B cell (primary cell): ENCODE measurements around the gene BAG2. TPM values are rescaled to one million over a fixed set of nuclear protein-coding genes. Genes with fewer than 3 reads are reported as not detected.

Experiments used
- ATAC-seq: fragments of 200-7000 bp; cut with Tn5 transposase; one replicate; pipeline ENCODE4 v1.10.0; 2021; ENCODE audit warnings: low read depth, mild to moderate bottlenecking, moderate number of reproducible peaks, moderate library complexity
- CTCF ChIA-PET: fragments of 350-600 bp; sonication (Branson Sonifier 250); formaldehyde crosslinking; loops from one replicate; lab custom pipeline; 2021; ENCODE audit warnings: antibody characterized with exemption, inconsistent platforms; lab: Charles Lee
- POLR2A ChIA-PET: fragments of 350-600 bp; sonication (Branson Sonifier 250); formaldehyde crosslinking; loops from one replicate; lab custom pipeline; 2021; ENCODE audit warnings: antibody characterized with exemption; lab: Charles Lee
- DNase-seq: peaks from one replicate; pipeline ENCODE4 v3.0.0; 2013
- H2AFZ ChIP-seq: 2 replicates; pipeline ENCODE4 v1.6.1; 2012; ENCODE audit warnings: mild to moderate bottlenecking, low read depth, low read length; ENCODE audit not compliant: insufficient read depth, poor library complexity, severe bottlenecking
- H3K27ac ChIP-seq, 2 donors: 1 replicate in 1 of 2; 2 replicates in 1 of 2; pipeline ENCODE4 v1.5.1; 2012 to 2013; ENCODE audit warnings: low read length in 2 of 2, mild to moderate bottlenecking in 2 of 2, moderate library complexity in 1 of 2
- H3K27me3 ChIP-seq, 4 experiments: fragments of 200-600 bp in 1 of 4; sonication (generic) in 1 of 4; replicated peaks in 1 of 4; 1 replicate in 2 of 4; 2 replicates in 2 of 4; pipeline versions ENCODE4 v1.6.1 to v1.7.0; 2013 to 2016; ENCODE audit warnings: low read length in 3 of 4, mild to moderate bottlenecking in 2 of 4, mixed read lengths in 1 of 4, moderate library complexity in 1 of 4; ENCODE audit not compliant: insufficient read depth in 4 of 4, control insufficient read depth in 3 of 4; ENCODE audit errors: control extremely low read depth in 1 of 4
- H3K36me3 ChIP-seq, 2 experiments: replicated peaks in 1 of 2; 1 replicate in 1 of 2; 2 replicates in 1 of 2; pipeline versions ENCODE4 v1.6.1 to v1.7.1; 2013; ENCODE audit warnings: low read length in 1 of 2; ENCODE audit not compliant: insufficient read depth in 2 of 2, control insufficient read depth in 1 of 2; ENCODE audit errors: control extremely low read depth in 1 of 2, extremely low read depth in 1 of 2
- H3K4me1 ChIP-seq, 2 donors: fragments of 200-600 bp in 1 of 2; sonication (generic) in 1 of 2; 1 replicate in 1 of 2; 2 replicates in 1 of 2; pipeline versions ENCODE4 v1.5.1 to v1.6.1; 2013 to 2017; ENCODE audit warnings: low read length in 2 of 2; ENCODE audit not compliant: control insufficient read depth in 2 of 2, insufficient read depth in 2 of 2
- H3K4me2 ChIP-seq: replicated peaks from 2 replicates; pipeline ENCODE3; 2012; ENCODE audit warnings: mild to moderate bottlenecking, low read depth, low read length; ENCODE audit not compliant: poor library complexity, severe bottlenecking
- H3K4me3 ChIP-seq, 5 experiments: fragments of 200-600 bp in 1 of 5; sonication (generic) in 1 of 5; 1 replicate in 3 of 5; 2 replicates in 2 of 5; pipeline versions ENCODE4 v1.5.1 to v1.7.0; 2011 to 2016; ENCODE audit warnings: low read length in 4 of 5, mild to moderate bottlenecking in 4 of 5, low read depth in 2 of 5, control low read depth in 1 of 5, moderate library complexity in 1 of 5; ENCODE audit not compliant: insufficient read depth in 1 of 5; ENCODE audit errors: control extremely low read depth in 1 of 5, extremely low read depth in 1 of 5
- H3K79me2 ChIP-seq: fragments of 200-600 bp; sonication (generic); one replicate; pipeline ENCODE4 v1.6.0; 2016; ENCODE audit warnings: low read length; ENCODE audit not compliant: control insufficient read depth, insufficient read depth
- H3K9ac ChIP-seq: fragments of 200-600 bp; sonication (generic); 2 replicates; pipeline ENCODE4 v1.6.1; 2017; ENCODE audit warnings: mild to moderate bottlenecking, low read length, moderate library complexity
- H3K9me3 ChIP-seq, 3 donors: one replicate each; pipeline versions ENCODE4 v1.6.1 to v1.7.1; 2013; ENCODE audit warnings: low read length in 2 of 3; ENCODE audit not compliant: control insufficient read depth in 2 of 3, insufficient read depth in 1 of 3; ENCODE audit errors: control extremely low read depth in 1 of 3
- H4K20me1 ChIP-seq: 2 replicates; pipeline ENCODE4 v1.6.0; 2012; ENCODE audit warnings: mild to moderate bottlenecking, low read length; ENCODE audit not compliant: insufficient read depth, control insufficient read depth, poor library complexity, severe bottlenecking
- H3K27ac Mint-ChIP-seq: one replicate; pipeline ENCODE4 v1.8.0; 2021; ENCODE audit warnings: mixed read lengths
- H3K27me3 Mint-ChIP-seq: one replicate; pipeline ENCODE4 v1.8.0; 2021; ENCODE audit warnings: mixed read lengths
- H3K4me1 Mint-ChIP-seq: one replicate; pipeline ENCODE4 v1.8.0; 2021; ENCODE audit warnings: mixed read lengths
- H3K4me3 Mint-ChIP-seq: one replicate; pipeline ENCODE4 v1.8.0; 2021; ENCODE audit warnings: mixed read lengths
- H3K9me3 Mint-ChIP-seq: one replicate; pipeline ENCODE4 v1.8.0; 2022; ENCODE audit warnings: mixed read lengths; ENCODE audit not compliant: insufficient read depth
- CTCF ChIP-seq: fragments of 200-600 bp; IDR thresholded peaks from one replicate; pipeline ENCODE4 v1.8.0; 2022; ENCODE audit warnings: antibody characterized with exemption, mild to moderate bottlenecking
- EZH2 ChIP-seq: IDR thresholded peaks from 2 replicates; pipeline ENCODE4 v1.6.1; 2012; ENCODE audit warnings: borderline replicate concordance, low read depth, mild to moderate bottlenecking, moderate library complexity, low read length; ENCODE audit not compliant: insufficient read depth, poor library complexity, severe bottlenecking
- WGBS: methylation state at CpG from one replicate; pipeline ENCODE4 v1.1.5; 2013; ENCODE audit warnings: missing lambda C conversion rate; ENCODE audit not compliant: insufficient coverage; 5-methylcytosine and 5-hydroxymethylcytosine counted together
- intact Hi-C: fragments of 100-400 bp; cut with micrococcal nuclease; formaldehyde crosslinking; loops from one replicate; pipeline ENCODE4 v1.10.0; 2022
- polyA plus RNA-seq: library from polyadenylated mRNA; depleted of rRNA; stranded (reverse); fragments of >200 nt; gene quantifications from 2 replicates; pipeline ENCODE4 v1.2.3, GENCODE V29; 2012
- total RNA-seq, 2 donors: library from RNA; stranded (reverse); fragments of 120-200 nt in 1 of 2; gene quantifications; 1 replicate in 1 of 2; 2 replicates in 1 of 2; pipeline versions ENCODE4 v1.2.3 to v1.2.4, GENCODE V29; 2013 to 2022

The BAG2 gene
- total and polyA plus RNA-seq, 2 donors (not counting 1 experiment from before 2014, with no cell fraction given) = 1.5 to 4.7 TPM

- Mint-ChIP-seq H3K27ac (no peak overlapping the region), H3K4me1 (no peaks in the 10 kb centered on the region), H3K27me3 (no peaks in the 10 kb centered on the region), H3K9me3 (no peaks in the 10 kb centered on the region), H3K4me3 (no peak overlapping the region)
- no peak for DNase-seq
- Histone ChIP-seq H3K9me3 (peaks cover 0 to 2% (median 0%) of the 10 kb centered on the region in 3 donors), H3K4me1 (no peaks in the 10 kb centered on the region), H3K27ac (no peak overlapping the region), H3K79me2 (no peaks in the 10 kb centered on the region), H3K36me3 (peaks cover 6 to 10% of the 10 kb centered on the region in 2 experiments), H3K4me2 (no peak overlapping the region), H3K27me3 (no peaks in the 10 kb centered on the region), H3K4me3 (no peak overlapping the region), H3K9ac (no peak overlapping the region), H4K20me1 (no peaks in the 10 kb centered on the region), H2AFZ (no peak overlapping the region)
- no peak for ATAC-seq
- no CpG with 5 or more reads among the region's 2 CpGs for WGBS
- POLR2A ChIA-PET = no interaction called here
- TF ChIP-seq EZH2 (no peak), CTCF (no peak)
- CTCF ChIA-PET = no interaction called here
- intact Hi-C loops = no loop called here
These were observed 10.1 kb upstream of the BAG2 start for GRCh38 chr6:57162028-57162427.

- DNase-seq (no peak), ATAC-seq (no peak)
- TF ChIP-seq CTCF (no peak), EZH2 (no peak)
- WGBS = 100% methylated on average over 1 of the region's 3 CpGs
- no peaks in the 10 kb centered on the region for H3K4me1 Mint-ChIP-seq
- Histone ChIP-seq H2AFZ (no peak overlapping the region), H3K27ac (no peak overlapping the region), H4K20me1 (no peaks in the 10 kb centered on the region), H3K36me3 (peaks cover 6 to 8% of the 10 kb centered on the region in 2 experiments), H3K79me2 (no peaks in the 10 kb centered on the region), H3K9me3 (peaks cover 0 to 2% (median 0%) of the 10 kb centered on the region in 3 donors), H3K4me3 (no peak overlapping the region), H3K9ac (no peak overlapping the region), H3K4me2 (no peak overlapping the region), H3K27me3 (no peaks in the 10 kb centered on the region), H3K4me1 (no peaks in the 10 kb centered on the region)
- no peaks in the 10 kb centered on the region for H3K9me3 Mint-ChIP-seq
- intact Hi-C loops = no loop called here
- no peaks in the 10 kb centered on the region for H3K27me3 Mint-ChIP-seq
- ChIA-PET POLR2A (no interaction called here), CTCF (no interaction called here)
- H3K27ac Mint-ChIP-seq = no peak overlapping the region
- H3K4me3 Mint-ChIP-seq = no peak overlapping the region
These were observed 9.6 kb upstream of the BAG2 start for GRCh38 chr6:57162516-57162915.
